Bone marrow (tissue), 2 donors: Measurements from ENCODE around the gene COL11A1.
"Not testable (repeated sequence)": the region's sequence is repeated elsewhere in the genome, so short reads cannot be mapped to it uniquely, and the experiment has no call there.

Source experiments
- DNase-seq, 2 donors: peaks; one replicate each; lab custom pipeline; 2025; lab: John Stamatoyannopoulos, UW

The COL11A1 gene

GRCh38 chr1:102834688-102835320 is 273.5 kb downstream of the COL11A1 start:
- no peak for DNase-seq

GRCh38 chr1:102833151-102833550 is 275.2 kb downstream of the COL11A1 start:
- DNase-seq: no peak

- DNase-seq: not testable (repeated sequence)
These were observed 281.6 kb downstream of the COL11A1 start for GRCh38 chr1:102826706-102827105.
